Endothelial cell (in vitro differentiated cells): ENCODE results near the gene GLYAT. TPM values are rescaled to one million over a fixed set of nuclear protein-coding genes. Genes with fewer than 3 reads are reported as not detected.

ENCODE experiments used
- DNase-seq: peaks from one replicate; pipeline ENCODE4 v3.0.0; 2021; ENCODE audit warnings: low spot score
- H3K27ac Mint-ChIP-seq: one replicate; pipeline ENCODE4 v1.8.0; 2021; ENCODE audit warnings: mixed read lengths, inconsistent platforms; ENCODE audit not compliant: unreplicated experiment
- H3K27me3 Mint-ChIP-seq: one replicate; pipeline ENCODE4 v1.8.0; 2021; ENCODE audit warnings: mild to moderate bottlenecking, moderate library complexity, mixed read lengths, inconsistent platforms; ENCODE audit not compliant: unreplicated experiment
- H3K36me3 Mint-ChIP-seq: one replicate; pipeline ENCODE4 v1.8.0; 2021; ENCODE audit warnings: mild to moderate bottlenecking, low read depth, mixed read lengths, inconsistent platforms; ENCODE audit not compliant: unreplicated experiment
- H3K4me1 Mint-ChIP-seq: one replicate; pipeline ENCODE4 v1.8.0; 2021; ENCODE audit warnings: mild to moderate bottlenecking, mixed read lengths, inconsistent platforms; ENCODE audit not compliant: unreplicated experiment
- H3K4me3 Mint-ChIP-seq: one replicate; pipeline ENCODE4 v1.8.0; 2021; ENCODE audit warnings: mild to moderate bottlenecking, mixed read lengths, inconsistent platforms; ENCODE audit not compliant: unreplicated experiment
- H3K9me3 Mint-ChIP-seq: one replicate; pipeline ENCODE4 v1.8.0; 2021; ENCODE audit warnings: mixed read lengths, inconsistent platforms; ENCODE audit not compliant: unreplicated experiment
- CTCF ChIP-seq: fragments of 200-600 bp; sonication (generic); IDR thresholded peaks from one replicate; pipeline ENCODE4 v1.5.0; 2021; ENCODE audit warnings: antibody characterized with exemption; ENCODE audit not compliant: unreplicated experiment
- total RNA-seq: library from RNA; stranded (reverse); fragmentation: NEBNext Ultra II Directional; extraction: Animal tissue kit (Norgen Biotek cat#: 25700); gene quantifications from one replicate; pipeline ENCODE4 v1.2.1, GENCODE V29; 2021; ENCODE audit not compliant: unreplicated experiment

Gene GLYAT
- total RNA-seq, 1 donor from 2014 or later, result not detected

- no peak overlapping the region for H3K27ac Mint-ChIP-seq
- H3K36me3 Mint-ChIP-seq, result no peaks in the 10 kb centered on the region
- DNase-seq, result no peak
- TF ChIP-seq CTCF, result no peak
- peaks cover 15% of the 10 kb centered on the region for H3K9me3 Mint-ChIP-seq
- H3K27me3 Mint-ChIP-seq, result peaks cover 3% of the 10 kb centered on the region
- H3K4me1 Mint-ChIP-seq, result no peaks in the 10 kb centered on the region
- H3K4me3 Mint-ChIP-seq, result no peak overlapping the region
Observed at GRCh38 chr11:58763120-58763490, 31.4 kb upstream of the GLYAT start.

GRCh38 chr11:58762284-58763119, 30.8 kb upstream of the GLYAT start:
- Mint-ChIP-seq H3K4me1 (no peaks in the 10 kb centered on the region), H3K9me3 (peaks cover 15% of the 10 kb centered on the region), H3K27ac (no peak overlapping the region), H3K36me3 (no peaks in the 10 kb centered on the region), H3K27me3 (peaks cover 3% of the 10 kb centered on the region), H3K4me3 (no peak overlapping the region)
- DNase-seq, result no peak
- no peak for TF ChIP-seq CTCF

- no peak for TF ChIP-seq CTCF
- H3K4me1 Mint-ChIP-seq, result no peaks in the 10 kb centered on the region
- no peak overlapping the region for H3K4me3 Mint-ChIP-seq
- DNase-seq, result no peak
- H3K36me3 Mint-ChIP-seq, result no peaks in the 10 kb centered on the region
- H3K9me3 Mint-ChIP-seq, result peaks cover under 1% of the 10 kb centered on the region
- H3K27ac Mint-ChIP-seq, result no peak overlapping the region
- peaks cover 5% of the 10 kb centered on the region for H3K27me3 Mint-ChIP-seq
Observed at GRCh38 chr11:58757439-58757838, 25.7 kb upstream of the GLYAT start.

GRCh38 chr11:58745705-58746364, 14.1 kb upstream of the GLYAT start:
- no peak for DNase-seq
- H3K4me1 Mint-ChIP-seq, result no peaks in the 10 kb centered on the region
- peaks cover 9% of the 10 kb centered on the region for H3K9me3 Mint-ChIP-seq

More at GRCh38 chr11:58745705-58746364, 14.1 kb upstream of the GLYAT start:
- H3K27ac Mint-ChIP-seq, result no peak overlapping the region
- peaks cover 2% of the 10 kb centered on the region for H3K27me3 Mint-ChIP-seq
- H3K36me3 Mint-ChIP-seq, result peaks cover 3% of the 10 kb centered on the region
- TF ChIP-seq CTCF, result no peak
- no peak overlapping the region for H3K4me3 Mint-ChIP-seq
